Erythroblast (primary cell): Measurements from ENCODE around the gene HIPK4.

ENCODE experiments used
- GATA1 ChIP-seq: IDR thresholded peaks from 2 replicates; pipeline ENCODE4 v1.6.1; 2011; ENCODE audit warnings: low read depth, mild to moderate bottlenecking, control low read depth, low read length, moderate library complexity
- POLR2A ChIP-seq: IDR thresholded peaks from 2 replicates; pipeline ENCODE4 v1.6.1; 2011; ENCODE audit warnings: mild to moderate bottlenecking, low read length

GRCh38 chr19:40341601-40342482 lies 48.1 kb downstream of the HIPK4 start:
- no peak for TF ChIP-seq POLR2A
- no peak for TF ChIP-seq GATA1
